ENCODE data around the gene ZNF384. TPM values are rescaled to one million over a fixed set of nuclear protein-coding genes. Genes with fewer than 3 reads are reported as not detected.

The ZNF384 gene
- polyA plus RNA-seq, 1 donor (not counting 4 experiments of a cell fraction or from before 2014, with no cell fraction given), result 29.0 TPM

DNA sequence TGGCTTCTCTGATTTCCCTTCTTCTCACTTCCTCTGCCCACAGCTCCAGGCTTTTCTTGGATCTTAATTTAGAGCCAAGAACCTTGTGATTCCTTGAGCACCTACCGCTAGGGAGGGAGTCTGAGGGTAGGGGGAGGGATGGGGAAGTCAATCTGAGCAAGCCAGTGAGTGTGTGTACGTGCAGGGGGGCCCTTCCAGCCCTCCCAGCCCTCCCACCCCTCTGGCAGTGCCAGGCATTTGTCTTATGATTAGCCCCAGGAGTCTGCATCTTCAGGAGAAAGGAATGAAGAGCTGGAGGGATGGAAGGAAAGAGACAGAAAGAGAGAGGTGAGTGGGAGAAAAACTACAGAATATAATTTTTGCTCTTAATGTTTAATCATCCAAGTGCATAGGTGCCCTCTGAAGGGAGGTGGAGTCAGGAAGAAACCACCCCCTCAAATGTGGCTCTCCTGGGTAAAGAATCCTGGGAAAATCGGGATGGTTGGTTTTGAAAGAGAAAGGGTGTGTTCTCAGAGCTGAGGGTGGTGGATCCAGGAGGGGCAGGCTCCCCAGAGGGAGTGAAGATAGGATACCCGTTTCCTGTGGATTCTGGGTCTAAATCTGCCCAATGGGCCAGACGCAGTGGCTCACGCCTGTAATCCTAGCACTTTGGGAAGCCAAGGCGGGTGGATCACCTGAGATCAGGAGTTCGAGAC is 9.3 kb upstream of the ZNF384 start:
- H3K9me1 ChIP-seq (ENCODE audit: control insufficient read depth, extremely low read depth, insufficient read depth, low read length), result no peaks in the 10 kb centered on the region
- no peaks in the 10 kb centered on the region for H3K36me3 ChIP-seq (ENCODE audit: control insufficient read depth in 2 of 2, extremely low read depth in 1 of 2, insufficient read depth in 2 of 2, low read length in 2 of 2)
- no peak overlapping the region for H3K27ac ChIP-seq (ENCODE audit: control insufficient read depth, insufficient read depth, low read length)
- peaks cover 41% of the 10 kb centered on the region for H3K27me3 ChIP-seq (ENCODE audit: control insufficient read depth, extremely low read depth, insufficient read depth, low read length)
- no peaks in the 10 kb centered on the region for H3K79me2 ChIP-seq (ENCODE audit: control insufficient read depth, insufficient read depth, low read length)
- H3K4me2 ChIP-seq (ENCODE audit: control insufficient read depth, extremely low read depth, insufficient read depth, low read depth, low read length), result no peak overlapping the region
- H3K4me1 ChIP-seq (ENCODE audit: control insufficient read depth, extremely low read depth, insufficient read depth, low read length), result peaks cover 3% of the 10 kb centered on the region
- H3K9ac ChIP-seq (ENCODE audit: control insufficient read depth, extremely low read depth, insufficient read depth, low read length), result no peak overlapping the region
- no peak overlapping the region for H2AFZ ChIP-seq (ENCODE audit: control insufficient read depth, low read length)
- dilution Hi-C loops (cut with MboI; ENCODE audit: extremely low pct_ligation_motif_present, low sequenced_read_pairs), result no loop called here
- TF ChIP-seq, protein P1, sequence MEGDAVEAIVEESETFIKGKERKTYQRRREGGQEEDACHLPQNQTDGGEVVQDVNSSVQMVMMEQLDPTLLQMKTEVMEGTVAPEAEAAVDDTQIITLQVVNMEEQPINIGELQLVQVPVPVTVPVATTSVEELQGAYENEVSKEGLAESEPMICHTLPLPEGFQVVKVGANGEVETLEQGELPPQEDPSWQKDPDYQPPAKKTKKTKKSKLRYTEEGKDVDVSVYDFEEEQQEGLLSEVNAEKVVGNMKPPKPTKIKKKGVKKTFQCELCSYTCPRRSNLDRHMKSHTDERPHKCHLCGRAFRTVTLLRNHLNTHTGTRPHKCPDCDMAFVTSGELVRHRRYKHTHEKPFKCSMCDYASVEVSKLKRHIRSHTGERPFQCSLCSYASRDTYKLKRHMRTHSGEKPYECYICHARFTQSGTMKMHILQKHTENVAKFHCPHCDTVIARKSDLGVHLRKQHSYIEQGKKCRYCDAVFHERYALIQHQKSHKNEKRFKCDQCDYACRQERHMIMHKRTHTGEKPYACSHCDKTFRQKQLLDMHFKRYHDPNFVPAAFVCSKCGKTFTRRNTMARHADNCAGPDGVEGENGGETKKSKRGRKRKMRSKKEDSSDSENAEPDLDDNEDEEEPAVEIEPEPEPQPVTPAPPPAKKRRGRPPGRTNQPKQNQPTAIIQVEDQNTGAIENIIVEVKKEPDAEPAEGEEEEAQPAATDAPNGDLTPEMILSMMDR (optimal IDR thresholded peaks at IDR 0.05 in 1 of 3, IDR thresholded peaks at IDR 0.05 in 1 of 3, conservative IDR thresholded peaks at IDR 0.05 in 1 of 3; ENCODE audit: extremely low read depth in 1 of 3, insufficient read depth in 2 of 3, low read length in 3 of 3), result no peak
- TF ChIP-seq EZH2 (IDR thresholded peaks at IDR 0.05; ENCODE audit: low read length), result no peak
- H3K9me3 ChIP-seq (ENCODE audit: control insufficient read depth, low read depth, low read length), result no peaks in the 10 kb centered on the region
- no peak overlapping the region for H3K4me3 ChIP-seq (ENCODE audit: control insufficient read depth in 2 of 3, extremely low read depth in 1 of 3, insufficient read depth in 2 of 3, low read depth in 1 of 3, low read length in 3 of 3)
- H4K20me1 ChIP-seq (ENCODE audit: control insufficient read depth, extremely low read depth, insufficient read depth, low read length), result no peaks in the 10 kb centered on the region
- FAIRE-seq (no peak), DNase-seq (ENCODE audit: low read depth, low spot score) (no peak)

DNA sequence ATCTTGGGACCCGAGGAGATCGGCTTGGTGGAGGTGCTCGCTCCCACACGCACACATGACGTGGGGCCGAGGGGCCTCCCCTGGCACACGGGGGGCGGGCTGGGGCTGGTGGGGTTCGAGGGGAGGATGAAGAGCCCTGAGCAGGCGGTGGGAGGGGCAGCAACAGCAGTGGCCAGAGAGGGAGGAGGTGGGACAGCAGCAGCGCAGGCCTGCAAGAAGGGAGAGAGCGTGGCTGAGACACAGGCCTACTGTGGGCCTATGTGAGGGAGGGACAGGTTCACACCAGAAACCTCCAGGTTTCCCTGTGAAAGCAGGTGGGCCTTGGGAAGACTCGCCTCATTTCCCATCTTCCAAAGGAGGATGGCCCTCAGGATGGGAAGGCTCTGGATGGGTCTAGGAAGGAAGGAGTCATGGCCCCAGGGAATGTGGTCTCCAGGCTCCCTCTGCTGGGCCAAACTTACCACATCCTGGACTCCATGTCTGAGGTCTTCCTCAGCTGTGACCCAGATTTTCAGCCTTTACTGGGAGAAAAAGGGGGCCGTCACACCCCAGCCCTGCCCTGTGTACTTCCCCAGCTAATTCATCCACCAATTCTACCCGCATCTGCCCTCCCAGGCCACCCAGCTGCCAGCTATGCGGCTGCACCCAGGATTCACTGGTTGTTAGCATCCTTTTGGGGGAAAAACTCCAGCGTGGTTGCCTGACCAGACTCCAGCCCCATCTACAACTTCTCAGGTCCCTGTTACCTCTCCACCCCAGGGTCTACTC is 8.6 kb upstream of the ZNF384 start:
- H3K79me2 ChIP-seq (ENCODE audit: control insufficient read depth, insufficient read depth, low read length), result no peaks in the 10 kb centered on the region
- no peak for TF ChIP-seq EZH2 (IDR thresholded peaks at IDR 0.05; ENCODE audit: low read length)
- TF ChIP-seq, protein P1 (optimal IDR thresholded peaks at IDR 0.05 in 1 of 3, IDR thresholded peaks at IDR 0.05 in 1 of 3, conservative IDR thresholded peaks at IDR 0.05 in 1 of 3; ENCODE audit: extremely low read depth in 1 of 3, insufficient read depth in 2 of 3, low read length in 3 of 3), result peak; percentile 68 to 85 (median 69)
- H4K20me1 ChIP-seq (ENCODE audit: control insufficient read depth, extremely low read depth, insufficient read depth, low read length), result no peaks in the 10 kb centered on the region
- H3K4me2 ChIP-seq (ENCODE audit: control insufficient read depth, extremely low read depth, insufficient read depth, low read depth, low read length), result no peak overlapping the region
- H3K4me1 ChIP-seq (ENCODE audit: control insufficient read depth, extremely low read depth, insufficient read depth, low read length), result peaks cover 3% of the 10 kb centered on the region
- H3K27ac ChIP-seq (ENCODE audit: control insufficient read depth, insufficient read depth, low read length), result no peak overlapping the region
- H2AFZ ChIP-seq (ENCODE audit: control insufficient read depth, low read length), result no peak overlapping the region
- H3K9ac ChIP-seq (ENCODE audit: control insufficient read depth, extremely low read depth, insufficient read depth, low read length), result no peak overlapping the region
- no peaks in the 10 kb centered on the region for H3K36me3 ChIP-seq (ENCODE audit: control insufficient read depth in 2 of 2, extremely low read depth in 1 of 2, insufficient read depth in 2 of 2, low read length in 2 of 2)
- H3K9me3 ChIP-seq (ENCODE audit: control insufficient read depth, low read depth, low read length), result no peaks in the 10 kb centered on the region
- peak; percentile 84 for FAIRE-seq
- H3K4me3 ChIP-seq (ENCODE audit: control insufficient read depth in 2 of 3, extremely low read depth in 1 of 3, insufficient read depth in 2 of 3, low read depth in 1 of 3, low read length in 3 of 3), result no peak overlapping the region
- dilution Hi-C loops (cut with MboI; ENCODE audit: extremely low pct_ligation_motif_present, low sequenced_read_pairs), result no loop called here
- H3K27me3 ChIP-seq (ENCODE audit: control insufficient read depth, extremely low read depth, insufficient read depth, low read length), result peaks cover 38% of the 10 kb centered on the region
- no peaks in the 10 kb centered on the region for H3K9me1 ChIP-seq (ENCODE audit: control insufficient read depth, extremely low read depth, insufficient read depth, low read length)
- DNase-seq (ENCODE audit: low read depth, low spot score), result no peak
